ENCODE measurements around the gene NIN.

The NIN gene

GRCh38 chr14:50766338-50766886 lies 64.5 kb downstream of the NIN start:
- TF ChIP-seq POLR2AphosphoS5 (IDR thresholded peaks at IDR 0.05; ENCODE audit: low read depth, low read length) (no peak), POLR2A (IDR thresholded peaks at IDR 0.05; ENCODE audit: low read depth, low read length) (no peak), TAF1 (IDR thresholded peaks at IDR 0.05; ENCODE audit: borderline replicate concordance, low read depth, low read length) (no peak)
- no peak for DNase-seq (ENCODE audit: insufficient read length)
- no peak for FAIRE-seq

DNA sequence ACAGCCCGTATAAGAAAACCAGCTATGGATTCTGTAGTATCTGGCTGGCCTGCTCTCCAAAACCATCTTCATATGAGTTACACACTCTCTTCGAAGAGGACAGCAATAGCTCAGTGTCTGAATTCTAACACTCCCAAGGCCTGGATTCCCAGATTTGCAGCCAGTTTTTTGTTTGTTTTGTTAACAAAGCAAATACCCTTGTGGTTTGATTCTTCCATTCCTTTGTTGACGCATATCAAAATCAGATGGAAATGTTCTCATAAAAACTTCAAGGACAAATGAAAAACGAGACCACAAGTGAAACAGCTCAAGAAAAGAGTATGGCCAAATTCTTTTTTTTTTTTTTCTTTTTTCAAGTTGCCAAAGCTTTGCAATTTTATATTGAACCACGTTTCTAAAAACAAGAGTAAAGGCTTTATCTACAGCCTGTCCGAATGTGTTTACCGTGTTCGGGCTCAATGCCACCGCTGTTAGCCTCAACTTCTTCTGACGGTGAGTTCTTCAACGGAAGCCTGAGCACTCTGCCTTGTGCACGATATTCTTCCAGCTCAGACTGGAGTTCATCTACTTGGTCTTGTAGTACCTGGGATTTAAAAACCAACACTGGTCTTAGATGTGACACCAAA lies 67.5 kb downstream of the NIN start:
- FAIRE-seq (no peak), DNase-seq (ENCODE audit: insufficient read length) (no peak)
- TF ChIP-seq POLR2AphosphoS5 (IDR thresholded peaks at IDR 0.05; ENCODE audit: low read depth, low read length): no peak
- no peak for TF ChIP-seq POLR2A (IDR thresholded peaks at IDR 0.05; ENCODE audit: low read depth, low read length)
- TF ChIP-seq TAF1 (IDR thresholded peaks at IDR 0.05; ENCODE audit: borderline replicate concordance, low read depth, low read length): no peak

- DNase-seq (ENCODE audit: insufficient read length): no peak
- TF ChIP-seq POLR2AphosphoS5 (IDR thresholded peaks at IDR 0.05; ENCODE audit: low read depth, low read length) (no peak), TAF1 (IDR thresholded peaks at IDR 0.05; ENCODE audit: borderline replicate concordance, low read depth, low read length) (no peak), POLR2A (IDR thresholded peaks at IDR 0.05; ENCODE audit: low read depth, low read length) (no peak)
- FAIRE-seq: no peak
Observed at GRCh38 chr14:50762931-50763300, 68.0 kb downstream of the NIN start.

DNA sequence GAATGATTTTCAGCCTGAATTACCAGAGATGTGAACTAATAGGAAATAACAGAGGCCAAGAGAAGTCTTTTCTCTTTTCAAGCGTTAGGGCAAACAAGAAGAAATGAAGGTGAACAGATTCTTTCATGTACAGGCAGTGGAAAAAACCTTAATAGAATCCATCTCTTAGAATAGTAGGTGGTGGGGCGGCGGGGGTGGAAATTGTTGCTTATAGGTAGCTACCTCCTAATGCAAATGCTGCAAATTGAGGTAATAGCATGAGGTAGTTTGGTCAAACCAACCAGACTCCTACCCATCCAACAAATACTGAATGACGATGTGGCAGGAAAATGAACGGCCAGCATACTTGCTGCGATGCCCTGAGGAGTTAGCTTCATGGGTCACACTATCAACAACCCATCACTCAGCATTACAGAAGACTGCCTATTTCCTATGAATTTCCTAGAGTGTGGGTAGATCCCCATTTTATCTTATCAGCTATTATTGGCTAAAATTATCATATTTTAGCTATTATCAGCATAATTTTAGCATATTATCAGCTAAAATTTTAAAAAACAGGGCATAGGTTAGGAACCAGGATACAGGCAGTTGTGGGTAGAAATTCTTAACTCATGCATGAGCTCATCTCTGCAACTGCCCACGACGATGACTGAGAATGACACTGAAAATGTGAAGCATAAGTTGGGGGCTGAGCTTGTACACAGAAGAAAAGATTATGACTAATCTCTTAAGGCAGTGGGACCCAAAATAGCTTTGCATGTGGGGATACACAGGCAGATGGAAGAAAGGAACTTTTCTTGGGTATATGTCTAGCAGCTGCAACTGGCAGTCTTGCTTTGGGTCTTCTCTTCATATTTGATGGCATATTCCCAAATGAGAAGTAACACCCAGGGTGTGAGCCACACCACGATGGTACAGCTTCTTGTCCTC lies 68.7 kb downstream of the NIN start:
- TF ChIP-seq POLR2A (IDR thresholded peaks at IDR 0.05; ENCODE audit: low read depth, low read length) (0 out of 2 replicates have a peak, but pooled peaks have one; percentile 14), POLR2AphosphoS5 (IDR thresholded peaks at IDR 0.05; ENCODE audit: low read depth, low read length) (peak; percentile 37; the same call in 1 of the 2 replicates), TAF1 (IDR thresholded peaks at IDR 0.05; ENCODE audit: borderline replicate concordance, low read depth, low read length) (no peak)
- DNase-seq (ENCODE audit: insufficient read length): no peak
- FAIRE-seq: no peak

DNA sequence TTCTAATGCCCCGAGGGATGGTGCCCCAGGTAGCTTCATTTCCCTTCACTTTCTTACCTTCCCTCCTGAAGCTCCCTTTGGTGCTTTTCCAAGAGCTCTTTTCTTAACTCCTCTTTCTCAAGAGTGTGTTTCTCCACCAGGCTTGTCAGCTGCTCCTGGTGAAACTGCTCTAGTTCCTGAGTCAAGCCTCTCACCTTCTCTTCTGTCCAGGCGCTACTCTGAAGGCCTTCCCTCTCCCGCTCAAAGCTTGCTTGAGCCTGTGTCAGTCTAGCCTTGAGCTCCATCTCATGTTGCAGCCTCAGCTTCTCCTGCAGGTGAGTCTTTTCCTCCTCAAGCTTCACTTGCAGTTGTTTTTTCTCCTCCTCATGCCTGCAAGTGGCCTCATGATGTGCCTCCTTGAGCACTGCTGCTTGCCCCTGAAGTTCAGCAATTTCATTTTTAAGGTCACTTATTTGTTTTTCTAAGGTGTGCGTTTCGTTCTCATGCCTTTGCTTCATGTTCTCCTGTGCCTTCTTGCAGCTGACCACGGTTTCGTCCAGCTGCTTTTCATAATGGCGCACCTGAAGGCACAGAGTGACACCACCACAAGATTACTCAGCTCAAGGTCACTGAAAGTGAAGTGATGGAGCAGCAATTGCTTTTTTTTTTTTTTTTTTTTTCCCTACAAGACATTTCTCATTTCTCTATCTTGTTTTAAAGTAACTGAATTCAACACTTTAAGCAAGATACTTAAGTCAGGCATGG lies 71.0 kb downstream of the NIN start:
- TF ChIP-seq POLR2AphosphoS5 (IDR thresholded peaks at IDR 0.05; ENCODE audit: low read depth, low read length) (no peak), POLR2A (IDR thresholded peaks at IDR 0.05; ENCODE audit: low read depth, low read length) (no peak), TAF1 (IDR thresholded peaks at IDR 0.05; ENCODE audit: borderline replicate concordance, low read depth, low read length) (no peak)
- FAIRE-seq: no peak
- no peak for DNase-seq (ENCODE audit: insufficient read length)

DNA sequence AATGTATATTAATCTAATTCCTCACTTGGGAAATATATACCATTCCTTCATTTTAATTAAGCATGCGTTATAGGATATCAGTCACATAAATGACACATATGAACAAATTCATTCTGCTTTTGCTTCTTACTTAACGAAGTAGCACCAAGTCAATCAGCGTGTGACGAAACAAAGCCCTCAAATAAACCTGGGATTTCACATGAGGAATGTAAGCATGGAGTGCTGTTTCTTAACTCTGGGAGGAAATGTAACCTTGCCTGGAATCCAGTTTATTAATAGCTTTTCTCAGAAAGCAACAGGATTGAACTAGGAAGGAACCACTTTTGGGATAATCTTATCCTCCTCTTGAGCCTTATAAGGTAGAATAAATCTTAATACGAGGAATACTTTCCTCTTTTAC lies 72.0 kb downstream of the NIN start:
- TF ChIP-seq POLR2A (IDR thresholded peaks at IDR 0.05; ENCODE audit: low read depth, low read length): no peak
- TF ChIP-seq POLR2AphosphoS5 (IDR thresholded peaks at IDR 0.05; ENCODE audit: low read depth, low read length): no peak
- no peak for TF ChIP-seq TAF1 (IDR thresholded peaks at IDR 0.05; ENCODE audit: borderline replicate concordance, low read depth, low read length)
- FAIRE-seq (no peak), DNase-seq (ENCODE audit: insufficient read length) (no peak)

- DNase-seq (ENCODE audit: insufficient read length): no peak
- TF ChIP-seq TAF1 (IDR thresholded peaks at IDR 0.05; ENCODE audit: borderline replicate concordance, low read depth, low read length): no peak
- TF ChIP-seq POLR2A (IDR thresholded peaks at IDR 0.05; ENCODE audit: low read depth, low read length): no peak
- no peak for TF ChIP-seq POLR2AphosphoS5 (IDR thresholded peaks at IDR 0.05; ENCODE audit: low read depth, low read length)
- peak; percentile 5 for FAIRE-seq
Observed at GRCh38 chr14:50758305-50758704, 72.7 kb downstream of the NIN start.

GRCh38 chr14:50757702-50758101 lies 73.3 kb downstream of the NIN start:
- no peak for DNase-seq (ENCODE audit: insufficient read length)
- no peak for FAIRE-seq
- TF ChIP-seq POLR2AphosphoS5 (IDR thresholded peaks at IDR 0.05; ENCODE audit: low read depth, low read length) (no peak), POLR2A (IDR thresholded peaks at IDR 0.05; ENCODE audit: low read depth, low read length) (no peak), TAF1 (IDR thresholded peaks at IDR 0.05; ENCODE audit: borderline replicate concordance, low read depth, low read length) (no peak)

DNA sequence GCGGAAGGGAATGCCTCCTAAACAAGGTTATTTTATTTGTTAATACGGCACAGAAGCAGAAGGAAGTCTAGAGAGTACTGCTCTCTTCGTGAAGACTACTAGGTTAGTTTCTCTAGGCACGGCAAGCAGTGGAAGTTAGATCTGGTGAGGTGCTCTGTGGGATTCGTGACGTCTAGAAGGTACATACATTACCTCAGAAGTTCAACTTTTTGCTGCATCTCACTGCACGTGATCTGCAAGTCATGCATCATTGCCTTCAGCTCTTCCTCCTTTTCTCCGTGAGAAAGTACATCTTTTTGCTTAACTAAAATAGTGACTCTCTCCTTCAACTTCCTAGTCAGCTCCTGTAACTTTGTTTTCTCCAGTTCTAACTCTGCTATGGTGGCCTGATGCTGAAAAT lies 74.7 kb downstream of the NIN start:
- no peak for TF ChIP-seq POLR2AphosphoS5 (IDR thresholded peaks at IDR 0.05; ENCODE audit: low read depth, low read length)
- TF ChIP-seq POLR2A (IDR thresholded peaks at IDR 0.05; ENCODE audit: low read depth, low read length): no peak
- TF ChIP-seq TAF1 (IDR thresholded peaks at IDR 0.05; ENCODE audit: borderline replicate concordance, low read depth, low read length): no peak
- DNase-seq (ENCODE audit: insufficient read length) (no peak), FAIRE-seq (peak; percentile 71)

DNA sequence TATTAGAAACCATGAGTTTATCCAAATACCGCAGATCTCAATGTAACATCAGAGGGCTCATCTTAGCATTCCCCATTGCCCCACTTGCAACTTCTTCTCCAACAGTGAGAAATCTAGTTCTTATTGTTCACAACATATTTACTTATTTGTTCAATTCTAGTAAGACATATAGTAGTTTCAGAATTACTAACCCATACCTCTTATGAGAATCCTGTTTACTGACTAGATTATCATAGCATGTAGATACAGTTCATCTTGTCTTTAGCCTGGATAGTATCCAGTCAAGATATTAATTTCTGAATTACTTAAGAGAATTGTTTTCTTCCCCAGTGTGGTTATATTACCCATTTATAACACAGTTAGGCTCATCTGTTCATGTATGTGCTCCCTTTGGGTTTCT lies 80.6 kb downstream of the NIN start:
- DNase-seq (ENCODE audit: insufficient read length): no peak
- no peak for TF ChIP-seq POLR2AphosphoS5 (IDR thresholded peaks at IDR 0.05; ENCODE audit: low read depth, low read length)
- no peak for TF ChIP-seq TAF1 (IDR thresholded peaks at IDR 0.05; ENCODE audit: borderline replicate concordance, low read depth, low read length)
- TF ChIP-seq POLR2A (IDR thresholded peaks at IDR 0.05; ENCODE audit: low read depth, low read length): no peak
- peak; percentile 36 for FAIRE-seq
